GM23248 (cell line): ENCODE results near the gene CBLL2.

Experiments
- EZH2 ChIP-seq: fragments of 200-600 bp; sonication (generic); IDR thresholded peaks from 2 replicates; pipeline ENCODE4 v1.6.1; 2018; ENCODE audit warnings: antibody characterized with exemption, mild to moderate bottlenecking; ENCODE audit not compliant: insufficient read depth, poor library complexity, severe bottlenecking
- EZH2phosphoT487 ChIP-seq: fragments of 200-600 bp; sonication (generic); IDR thresholded peaks from 2 replicates; pipeline ENCODE4 v1.6.1; 2018; ENCODE audit warnings: antibody characterized with exemption, moderate library complexity, mild to moderate bottlenecking, low read depth; ENCODE audit not compliant: insufficient read depth

DNA sequence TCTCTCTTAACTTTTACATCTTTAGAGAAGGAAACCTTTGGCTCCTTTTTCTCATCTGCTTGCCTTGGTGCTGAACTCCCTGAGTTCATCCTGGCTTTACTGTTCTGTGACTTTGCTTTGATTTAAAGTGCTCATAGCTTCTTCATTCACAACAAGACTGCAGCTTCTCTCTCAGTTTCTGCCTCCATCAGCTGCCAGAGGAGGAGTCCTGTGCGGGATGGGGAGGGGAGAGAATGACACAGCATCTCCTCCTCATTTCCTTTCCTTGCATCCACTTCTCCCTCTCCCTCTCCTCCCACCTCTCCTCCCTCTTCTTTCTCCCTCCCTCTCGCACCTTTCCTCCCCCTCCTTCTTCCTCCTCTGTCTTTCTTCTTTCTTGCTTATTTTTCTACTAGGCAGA lies 42.0 kb downstream of the CBLL2 start:
- TF ChIP-seq EZH2 (no peak), EZH2phosphoT487 (no peak)
